Pancreas (tissue), 10 donors: Measurements from ENCODE around the gene ABCA7. TPM values are rescaled to one million over a fixed set of nuclear protein-coding genes. Genes with fewer than 3 reads are reported as not detected.

Experiments
- ATAC-seq, 4 donors: fragments of 200-7000 bp; cut with Tn5 transposase; one replicate each; pipeline versions ENCODE4 v1.8.0 to v1.9.1; 2020; ENCODE audit warnings: mild to moderate bottlenecking in 4 of 4, moderate library complexity in 4 of 4
- DNase-seq, 6 donors: peaks; one replicate each; pipeline ENCODE4 v3.0.0-alpha.2; 2020
- FAIRE-seq: peaks from 2 replicates; lab custom pipeline; 2012; peaks lifted over from hg19 to GRCh38; lab: Jason Lieb, UNC
- H3K27ac ChIP-seq, 4 donors: fragments of 200-600 bp; sonication (generic); 1 replicate in 3 of 4; 2 replicates in 1 of 4; pipeline versions ENCODE4 v1.5.0 to v1.8.0; 2020
- H3K27me3 ChIP-seq, 4 donors: fragments of 200-600 bp; one replicate each; pipeline ENCODE4 v1.8.0; 2021
- H3K36me3 ChIP-seq, 3 donors: fragments of 200-600 bp; sonication (generic) in 1 of 3; one replicate each; pipeline versions ENCODE4 v1.5.0 to v1.8.0; 2020 to 2021
- H3K4me1 ChIP-seq, 3 donors: fragments of 200-600 bp; one replicate each; pipeline ENCODE4 v1.8.0; 2021
- H3K4me3 ChIP-seq, 4 donors: fragments of 200-600 bp; sonication (generic) in 2 of 4; one replicate each; pipeline versions ENCODE4 v1.5.0 to v1.8.0; 2020 to 2021
- H3K9me3 ChIP-seq, 4 donors: fragments of 200-600 bp; one replicate each; pipeline ENCODE4 v1.8.0; 2021
- CTCF ChIP-seq, 4 donors: fragments of 200-600 bp; sonication (generic) in 3 of 4; IDR thresholded peaks; one replicate each; pipeline versions ENCODE4 v1.5.0 to v1.8.0; 2021; ENCODE audit warnings: antibody characterized with exemption in 4 of 4
- WGBS, 2 donors: extraction: QIAGEN DNeasy Blood & Tissue Kit; methylation state at CpG; one replicate each; pipeline ENCODE4 v1.1.7; 2013; 5-methylcytosine and 5-hydroxymethylcytosine counted together
- intact Hi-C, 3 donors: fragments of 100-400 bp; cut with DNase I; formaldehyde crosslinking; loops; one replicate each; pipeline versions ENCODE4 v1.11.1 to v1.14.2; 2022
- polyA plus RNA-seq, 2 donors: library from polyadenylated mRNA; stranded (reverse); fragments of 200-250 nt; gene quantifications; one replicate each; pipeline ENCODE4 v1.2.3, GENCODE V29; 2013
- total RNA-seq, 6 donors: library from RNA; stranded (reverse); fragmentation: NEBNext Ultra II Directional in 4 of 6; extraction: Animal tissue kit (Norgen Biotek cat#: 25700) in 4 of 6; gene quantifications; one replicate each; pipeline versions ENCODE4 v1.2.1 to v1.2.4, GENCODE V29; 2021 to 2023
- donor health status: healthy with polysubstance abuse.
- donor health status: DM: no; HTN: no; CAD: no; lungs with moderate emphysema.
- donor health status: DM: no; HTN: no; CAD: no.
- donor health status: control.
- donor health status: control.
- donor health status: Bipolar disorder and iron deficiency.
- donor health status: DM: yes; HTN: yes; CAD: no.
- donor health status: DM: no; HTN: no; CAD: no.
- donor health status: DM: no; HTN: no; CAD: no.
- donor health status: DM: yes; HTN: yes; CAD: no.

ABCA7 gene
- total and polyA plus RNA-seq, 8 donors, result 6.9 to 131 (median 17.8) TPM

GRCh38 chr19:1015782-1016646 is 23.9 kb upstream of the ABCA7 start:
- FAIRE-seq, result no peak
- no peak for TF ChIP-seq CTCF (IDR thresholded peaks at IDR 0.05)
- no peak overlapping the region for H3K27ac ChIP-seq
- no peaks in the 10 kb centered on the region for H3K27me3 ChIP-seq
- H3K9me3 ChIP-seq, result no peaks in the 10 kb centered on the region
- 60 to 65% methylated on average over 30 to 31 of the region's 31 CpGs for WGBS, 2 donors
- peak in 2 of 6 donors; percentile 43 to 71 for DNase-seq
- peaks cover 0 to 31% (median 11%) of the 10 kb centered on the region in 3 donors for H3K36me3 ChIP-seq
- intact Hi-C loops, result no loop called here
- H3K4me3 ChIP-seq, result peak overlapping the region in 1 of 4 donors; percentile 6
- peaks cover 26 to 40% (median 34%) of the 10 kb centered on the region in 3 donors for H3K4me1 ChIP-seq
- ATAC-seq, result no peak

- Histone ChIP-seq H3K4me3 (peak overlapping the region in 1 of 4 donors; percentile 6), H3K4me1 (peaks cover 26 to 40% (median 34%) of the 10 kb centered on the region in 3 donors), H3K9me3 (no peaks in the 10 kb centered on the region), H3K27ac (peak overlapping the region in 1 of 4 donors; percentile 39), H3K36me3 (peaks cover 0 to 24% (median 8%) of the 10 kb centered on the region in 3 donors), H3K27me3 (no peaks in the 10 kb centered on the region)
- intact Hi-C loops, result no loop called here
- WGBS, 2 donors, result 31 to 38% methylated on average over 12 of the region's 12 CpGs
- ATAC-seq, result no peak
- DNase-seq, result peak in 2 of 6 donors; percentile 42 to 72
- no peak for FAIRE-seq
- no peak for TF ChIP-seq CTCF (IDR thresholded peaks at IDR 0.05)
Observed at GRCh38 chr19:1016647-1017114, 23.2 kb upstream of the ABCA7 start.

GRCh38 chr19:1017115-1017905 is 22.6 kb upstream of the ABCA7 start:
- H3K4me1 ChIP-seq, result peaks cover 26 to 40% (median 34%) of the 10 kb centered on the region in 3 donors
- WGBS, 2 donors, result 34% methylated on average over 24 of the region's 24 CpGs
- ATAC-seq (peak; percentile 27 to 63 (median 39)), DNase-seq (peak; percentile 67 to 90 (median 78)), FAIRE-seq (no peak)
- intact Hi-C loops, result no loop called here
- peak overlapping the region in 2 of 4 donors; percentile 6 to 18 for H3K4me3 ChIP-seq
- no peaks in the 10 kb centered on the region for H3K9me3 ChIP-seq
- H3K36me3 ChIP-seq, result peaks cover 0 to 18% (median 6%) of the 10 kb centered on the region in 3 donors
- TF ChIP-seq CTCF (IDR thresholded peaks at IDR 0.05), result no peak
- no peaks in the 10 kb centered on the region for H3K27me3 ChIP-seq
- H3K27ac ChIP-seq, result peak overlapping the region in 1 of 4 donors; percentile 39

GRCh38 chr19:1017906-1018305 is 22.0 kb upstream of the ABCA7 start:
- intact Hi-C loops, result no loop called here
- FAIRE-seq (no peak), DNase-seq (peak in 2 of 6 donors; percentile 48 to 69), ATAC-seq (no peak)
- 71 to 82% methylated on average over 9 of the region's 9 CpGs for WGBS, 2 donors
- no peaks in the 10 kb centered on the region for H3K27me3 ChIP-seq
- H3K4me3 ChIP-seq, result no peak overlapping the region
- no peaks in the 10 kb centered on the region for H3K9me3 ChIP-seq
- H3K4me1 ChIP-seq, result peaks cover 26 to 40% (median 34%) of the 10 kb centered on the region in 3 donors
- peaks cover 0 to 12% (median 1%) of the 10 kb centered on the region in 3 donors for H3K36me3 ChIP-seq
- TF ChIP-seq CTCF (IDR thresholded peaks at IDR 0.05), result no peak
- no peak overlapping the region for H3K27ac ChIP-seq
